H9 (cell line): ENCODE measurements around the gene BBOX1. TPM values are rescaled to one million over a fixed set of nuclear protein-coding genes. Genes with fewer than 3 reads are reported as not detected.

Source experiments
- DNase-seq: peaks from one replicate; pipeline ENCODE4 v3.0.0-alpha.2; 2017
- H2AFZ ChIP-seq: one replicate; pipeline ENCODE4 v1.6.1; 2013; ENCODE audit warnings: mild to moderate bottlenecking, low read length, control low read depth, moderate library complexity
- H2AK5ac ChIP-seq: 2 replicates; pipeline ENCODE4 v1.6.1; 2013; ENCODE audit warnings: low read length, control low read depth, mixed read lengths; ENCODE audit not compliant: insufficient read length
- H2BK120ac ChIP-seq: one replicate; pipeline ENCODE4 v1.6.1; 2013; ENCODE audit warnings: low read depth, mild to moderate bottlenecking, low read length, control low read depth, inconsistent platforms; ENCODE audit not compliant: poor library complexity, severe bottlenecking
- H2BK12ac ChIP-seq: 2 replicates; pipeline ENCODE4 v1.6.1; 2013; ENCODE audit warnings: low read length, control low read depth, mixed read lengths, low read depth; ENCODE audit not compliant: insufficient read length
- H2BK15ac ChIP-seq: 2 replicates; pipeline ENCODE4 v1.6.1; 2013; ENCODE audit warnings: low read depth, low read length, control low read depth
- H2BK20ac ChIP-seq: one replicate; pipeline ENCODE4 v1.6.1; 2013; ENCODE audit warnings: low read depth, mild to moderate bottlenecking, low read length, control low read depth, inconsistent platforms; ENCODE audit not compliant: poor library complexity, severe bottlenecking
- H2BK5ac ChIP-seq: 2 replicates; pipeline ENCODE4 v1.6.1; 2013; ENCODE audit warnings: low read length, control low read depth, mixed read lengths; ENCODE audit not compliant: insufficient read length
- H3K14ac ChIP-seq: 2 replicates; pipeline ENCODE4 v1.6.1; 2013; ENCODE audit warnings: low read length, control low read depth; ENCODE audit not compliant: insufficient read depth
- H3K18ac ChIP-seq: 2 replicates; pipeline ENCODE4 v1.6.1; 2013; ENCODE audit warnings: low read depth, mild to moderate bottlenecking, mixed read lengths, low read length, control low read depth; ENCODE audit not compliant: insufficient read length
- H3K23ac ChIP-seq: 2 replicates; pipeline ENCODE4 v1.6.1; 2013; ENCODE audit warnings: low read length, control low read depth, mixed read lengths, low read depth; ENCODE audit not compliant: insufficient read length
- H3K23me2 ChIP-seq: 2 replicates; pipeline ENCODE4 v1.6.1; 2013; ENCODE audit warnings: low read depth, mild to moderate bottlenecking, mixed read lengths, low read length, control low read depth; ENCODE audit not compliant: insufficient read length, poor library complexity, severe bottlenecking
- H3K27ac ChIP-seq: 2 replicates; pipeline ENCODE4 v1.5.1; 2013; ENCODE audit warnings: low read length, control low read depth, mixed read lengths, low read depth; ENCODE audit not compliant: insufficient read length
- H3K27me3 ChIP-seq: 2 replicates; pipeline ENCODE4 v1.6.1; 2013; ENCODE audit warnings: low read length, control low read depth, inconsistent platforms; ENCODE audit not compliant: insufficient read depth
- H3K4ac ChIP-seq: 2 replicates; pipeline ENCODE4 v1.6.1; 2013; ENCODE audit warnings: low read depth, mild to moderate bottlenecking, control low read depth, inconsistent platforms, low read length, moderate library complexity
- H3K4me1 ChIP-seq: 2 replicates; pipeline ENCODE4 v1.6.1; 2013; ENCODE audit warnings: low read length, control low read depth, inconsistent platforms; ENCODE audit not compliant: insufficient read depth
- H3K4me2 ChIP-seq: 2 replicates; pipeline ENCODE4 v1.6.1; 2013; ENCODE audit warnings: low read length, control low read depth, mixed read lengths; ENCODE audit not compliant: insufficient read length, insufficient read depth
- H3K56ac ChIP-seq: 2 replicates; pipeline ENCODE4 v1.6.1; 2013; ENCODE audit warnings: low read depth, mild to moderate bottlenecking, mixed read lengths, low read length, control low read depth; ENCODE audit not compliant: insufficient read length
- H3K79me1 ChIP-seq: 2 replicates; pipeline ENCODE4 v1.6.1; 2013; ENCODE audit warnings: low read depth, mild to moderate bottlenecking, moderate library complexity, low read length, control low read depth, inconsistent platforms; ENCODE audit not compliant: insufficient read depth, poor library complexity, severe bottlenecking
- H3K79me2 ChIP-seq: 2 replicates; pipeline ENCODE4 v1.6.1; 2013; ENCODE audit warnings: low read length, control low read depth, inconsistent platforms; ENCODE audit not compliant: insufficient read depth
- H3K9ac ChIP-seq: 2 replicates; pipeline ENCODE4 v1.6.1; 2013; ENCODE audit warnings: low read length, control low read depth, mixed read lengths; ENCODE audit not compliant: insufficient read length; ENCODE audit errors: extremely low read depth
- H3K9me3 ChIP-seq: one replicate; pipeline ENCODE4 v1.6.1; 2013; ENCODE audit warnings: low read depth, low read length, inconsistent platforms; ENCODE audit not compliant: control insufficient read depth
- H3T11ph ChIP-seq: one replicate; pipeline ENCODE4 v1.6.1; 2013; ENCODE audit warnings: mild to moderate bottlenecking, low read length, control low read depth, inconsistent platforms
- H4K20me1 ChIP-seq: one replicate; pipeline ENCODE4 v1.6.1; 2013; ENCODE audit not compliant: control insufficient read depth, insufficient read length, insufficient read depth
- H4K5ac ChIP-seq: 2 replicates; pipeline ENCODE4 v1.6.1; 2013; ENCODE audit warnings: low read depth, mild to moderate bottlenecking, mixed read lengths, low read length, control low read depth; ENCODE audit not compliant: insufficient read length
- H4K8ac ChIP-seq: replicated peaks from 2 replicates; pipeline ENCODE4 v1.6.1; 2013; ENCODE audit warnings: low read length, control low read depth, mixed read lengths, low read depth; ENCODE audit not compliant: insufficient read length
- H4K91ac ChIP-seq: 2 replicates; pipeline ENCODE4 v1.6.1; 2013; ENCODE audit warnings: low read depth, mild to moderate bottlenecking, moderate library complexity, mixed read lengths, low read length, control low read depth; ENCODE audit not compliant: insufficient read length
- H3K27ac Mint-ChIP-seq, 3 experiments: 2 replicates in 2 of 3; 3 replicates in 1 of 3; pipeline ENCODE4 v1.8.0; 2020 to 2021; ENCODE audit warnings: mixed read lengths in 3 of 3, mild to moderate bottlenecking in 1 of 3, moderate library complexity in 1 of 3
- H3K27me3 Mint-ChIP-seq: 2 replicates; pipeline ENCODE4 v1.8.0; 2021; ENCODE audit warnings: low read depth, mild to moderate bottlenecking, moderate library complexity, mixed read lengths
- H3K36me3 Mint-ChIP-seq, 3 experiments: 2 replicates in 2 of 3; 3 replicates in 1 of 3; pipeline ENCODE4 v1.8.0; 2020 to 2021; ENCODE audit warnings: low read depth in 3 of 3, mixed read lengths in 3 of 3; ENCODE audit not compliant: insufficient read depth in 1 of 3
- H3K4me1 Mint-ChIP-seq, 2 experiments: 2 replicates each; pipeline ENCODE4 v1.8.0; 2020; ENCODE audit warnings: mixed read lengths in 2 of 2
- H3K4me3 Mint-ChIP-seq, 2 experiments: 2 replicates in 1 of 2; 3 replicates in 1 of 2; pipeline ENCODE4 v1.8.0; 2020 to 2021; ENCODE audit warnings: mild to moderate bottlenecking in 2 of 2, mixed read lengths in 2 of 2, moderate library complexity in 1 of 2
- H3K9me3 Mint-ChIP-seq, 2 experiments: 2 replicates in 1 of 2; 3 replicates in 1 of 2; pipeline ENCODE4 v1.8.0; 2020; ENCODE audit warnings: mild to moderate bottlenecking in 2 of 2, mixed read lengths in 2 of 2, moderate library complexity in 1 of 2
- WGBS: extraction: QIAGEN DNeasy Blood & Tissue Kit; methylation state at CpG from one replicate; pipeline ENCODE4 v1.1.7; 2013; ENCODE audit warnings: missing lambda C conversion rate, low lambda C conversion rate, mixed read lengths; ENCODE audit not compliant: insufficient read length; ENCODE audit errors: extremely low coverage; 5-methylcytosine and 5-hydroxymethylcytosine counted together
- total RNA-seq: library from RNA; stranded (reverse); gene quantifications from 2 replicates; pipeline ENCODE4 v1.2.1, GENCODE V29; 2021
- TF ChIP-seq, protein P1 (sequence below): fragments of 200-600 bp; sonication (generic); conservative IDR thresholded peaks from 3 replicates; pipeline ENCODE4 v1.8.0; 2021; ENCODE audit warnings: antibody characterized with exemption, mild to moderate bottlenecking

Gene BBOX1
- total RNA-seq, 1 experiment from 2014 or later, result not detected

GRCh38 chr11:27174021-27174420 is 133.4 kb downstream of the BBOX1 start:
- H3K27me3 ChIP-seq, result no peaks in the 10 kb centered on the region; the same call in 1 of the 2 replicates
- H2AFZ ChIP-seq, result no peak overlapping the region
- no peaks in the 10 kb centered on the region for H3K9me3 ChIP-seq
- 0 out of 7 replicates have a peak overlapping the region, but pooled peaks of 1 of the 3 experiments have one; percentile 14 for H3K27ac Mint-ChIP-seq
- WGBS, result no CpG with 5 or more reads among the region's 4 CpGs
- no peak overlapping the region for H3K18ac ChIP-seq
- H3K23me2 ChIP-seq, result no peaks in the 10 kb centered on the region
- no peak overlapping the region for H3K4me3 Mint-ChIP-seq
- H2BK5ac ChIP-seq, result no peak overlapping the region
- H3K23ac ChIP-seq, result no peak overlapping the region
- no peak overlapping the region for H2BK15ac ChIP-seq
- no peak for DNase-seq
- no peak overlapping the region for H2BK20ac ChIP-seq
- no peak overlapping the region for H3K56ac ChIP-seq
- H3K9ac ChIP-seq, result no peak overlapping the region
- no peaks in the 10 kb centered on the region for H3K79me1 ChIP-seq
- H3T11ph ChIP-seq, result no peak overlapping the region
- H3K27ac ChIP-seq, result no peak overlapping the region
- no peak overlapping the region for H4K5ac ChIP-seq
- no peak overlapping the region for H3K4ac ChIP-seq
- H2BK12ac ChIP-seq, result no peak overlapping the region
- H4K8ac ChIP-seq, result no peak overlapping the region
- H3K4me1 Mint-ChIP-seq, result no peaks in the 10 kb centered on the region
- peaks cover 0 to 2% (median 0%) of the 10 kb centered on the region in 3 experiments; a peak in 1 of 7 replicates for H3K36me3 Mint-ChIP-seq
- no peak overlapping the region for H2BK120ac ChIP-seq
- no peak overlapping the region for H3K14ac ChIP-seq
- H4K20me1 ChIP-seq, result no peaks in the 10 kb centered on the region
- no peaks in the 10 kb centered on the region for H3K79me2 ChIP-seq
- TF ChIP-seq, protein P1, sequence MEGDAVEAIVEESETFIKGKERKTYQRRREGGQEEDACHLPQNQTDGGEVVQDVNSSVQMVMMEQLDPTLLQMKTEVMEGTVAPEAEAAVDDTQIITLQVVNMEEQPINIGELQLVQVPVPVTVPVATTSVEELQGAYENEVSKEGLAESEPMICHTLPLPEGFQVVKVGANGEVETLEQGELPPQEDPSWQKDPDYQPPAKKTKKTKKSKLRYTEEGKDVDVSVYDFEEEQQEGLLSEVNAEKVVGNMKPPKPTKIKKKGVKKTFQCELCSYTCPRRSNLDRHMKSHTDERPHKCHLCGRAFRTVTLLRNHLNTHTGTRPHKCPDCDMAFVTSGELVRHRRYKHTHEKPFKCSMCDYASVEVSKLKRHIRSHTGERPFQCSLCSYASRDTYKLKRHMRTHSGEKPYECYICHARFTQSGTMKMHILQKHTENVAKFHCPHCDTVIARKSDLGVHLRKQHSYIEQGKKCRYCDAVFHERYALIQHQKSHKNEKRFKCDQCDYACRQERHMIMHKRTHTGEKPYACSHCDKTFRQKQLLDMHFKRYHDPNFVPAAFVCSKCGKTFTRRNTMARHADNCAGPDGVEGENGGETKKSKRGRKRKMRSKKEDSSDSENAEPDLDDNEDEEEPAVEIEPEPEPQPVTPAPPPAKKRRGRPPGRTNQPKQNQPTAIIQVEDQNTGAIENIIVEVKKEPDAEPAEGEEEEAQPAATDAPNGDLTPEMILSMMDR, result no peak
- H4K91ac ChIP-seq, result no peak overlapping the region
- H3K4me2 ChIP-seq, result no peak overlapping the region
- H3K27me3 Mint-ChIP-seq, result no peaks in the 10 kb centered on the region
- no peaks in the 10 kb centered on the region; a peak in 1 of 5 replicates for H3K9me3 Mint-ChIP-seq
- H3K4me1 ChIP-seq, result no peaks in the 10 kb centered on the region
- H2AK5ac ChIP-seq, result no peak overlapping the region
